Measurements from ENCODE around the gene GSAP.
A peak's percentile ranks its signal among the peaks of the same experiment; 100 is the strongest.
"Not testable (repeated sequence)": the region's sequence is repeated elsewhere in the genome, so short reads cannot be mapped to it uniquely, and the experiment has no call there.

GSAP gene

DNA sequence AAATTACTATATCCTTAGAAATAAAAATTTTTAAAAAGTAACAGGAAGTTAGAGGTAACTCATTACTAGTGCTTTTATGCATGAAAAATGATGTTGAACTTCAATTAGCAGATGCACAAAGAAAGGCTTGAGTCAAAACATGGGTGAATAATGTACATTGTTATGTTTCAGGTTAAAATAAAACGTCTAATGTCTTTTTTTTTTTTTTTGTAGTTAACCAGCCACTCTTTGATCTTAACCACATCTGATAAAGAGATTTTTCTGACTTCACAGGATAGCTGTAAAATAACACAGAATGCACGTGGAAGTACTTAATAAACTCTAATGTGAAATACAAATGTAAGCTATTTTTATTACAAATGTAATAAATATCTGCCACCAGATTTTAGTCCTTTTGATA is 61.7 kb downstream of the GSAP start:
- peak; percentile 93 for DNase-seq (ENCODE audit: low spot score)

DNA sequence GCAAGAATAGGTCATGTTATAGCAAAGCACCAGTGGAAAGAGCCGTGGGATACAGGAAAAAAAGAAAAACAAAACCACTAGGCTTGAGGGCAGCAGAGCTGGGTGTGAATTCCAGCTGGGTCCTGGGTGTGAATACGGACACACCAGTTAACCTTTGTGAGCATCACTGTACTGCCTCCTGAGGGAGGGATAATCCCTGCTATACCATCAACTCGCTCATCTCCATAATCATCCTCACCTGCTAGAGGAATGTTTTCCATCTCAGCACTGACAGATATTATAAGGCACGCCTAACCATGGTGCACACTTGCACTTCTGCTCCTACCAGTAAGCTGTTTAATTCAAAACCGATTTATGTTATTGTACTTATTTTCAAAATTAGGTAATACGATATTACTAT is 62.2 kb downstream of the GSAP start:
- DNase-seq (ENCODE audit: low spot score): peak; percentile 53

DNA sequence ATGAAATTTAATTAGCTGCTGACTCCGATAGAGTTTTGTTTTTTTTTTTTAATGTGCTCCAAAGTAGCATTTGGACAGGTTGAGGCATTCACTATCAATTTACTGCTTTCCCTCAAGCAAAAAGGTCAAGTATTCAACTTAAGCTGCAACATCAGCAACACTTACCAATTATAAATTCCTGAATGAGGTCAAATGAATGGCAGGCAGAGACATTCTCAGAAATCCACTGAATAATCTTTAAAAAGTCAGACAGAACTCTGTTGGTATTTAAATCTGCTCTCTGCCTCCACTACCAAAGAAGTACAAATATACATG is 62.8 kb downstream of the GSAP start:
- DNase-seq (ENCODE audit: low spot score): no peak

DNA sequence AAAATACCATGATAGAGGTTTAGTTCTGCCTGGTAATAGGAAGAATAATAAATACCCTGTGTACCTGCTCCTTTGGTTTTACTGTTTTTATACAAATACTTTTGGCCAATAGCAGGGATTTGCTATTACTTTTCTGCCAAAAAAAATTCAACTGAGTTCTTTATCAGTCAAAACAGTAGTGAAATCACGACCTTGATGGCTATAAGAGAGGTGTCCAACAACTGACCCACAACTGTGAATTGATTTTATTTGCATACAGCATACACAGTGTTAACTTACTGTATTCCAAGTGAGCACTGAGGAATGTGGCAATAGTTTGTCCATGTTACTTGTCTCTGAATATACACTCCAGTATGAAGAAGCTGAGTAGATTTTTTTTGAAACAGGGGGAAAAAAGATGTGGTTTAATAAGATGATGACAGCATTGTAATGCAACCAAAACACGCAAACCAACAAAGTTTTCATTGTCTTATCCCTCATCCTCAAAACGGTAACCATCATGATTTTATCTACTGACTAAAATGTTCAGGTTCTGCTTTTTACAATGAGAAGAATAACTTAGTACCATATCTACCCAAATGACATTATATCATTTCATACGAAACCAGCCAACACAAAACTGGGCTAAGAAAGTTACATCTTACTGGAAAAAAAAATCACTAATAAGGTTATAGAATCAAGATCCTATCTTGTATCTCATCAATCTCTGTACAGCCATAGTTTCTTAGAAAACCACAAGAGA is 63.3 kb downstream of the GSAP start:
- DNase-seq (ENCODE audit: low spot score): no peak

DNA sequence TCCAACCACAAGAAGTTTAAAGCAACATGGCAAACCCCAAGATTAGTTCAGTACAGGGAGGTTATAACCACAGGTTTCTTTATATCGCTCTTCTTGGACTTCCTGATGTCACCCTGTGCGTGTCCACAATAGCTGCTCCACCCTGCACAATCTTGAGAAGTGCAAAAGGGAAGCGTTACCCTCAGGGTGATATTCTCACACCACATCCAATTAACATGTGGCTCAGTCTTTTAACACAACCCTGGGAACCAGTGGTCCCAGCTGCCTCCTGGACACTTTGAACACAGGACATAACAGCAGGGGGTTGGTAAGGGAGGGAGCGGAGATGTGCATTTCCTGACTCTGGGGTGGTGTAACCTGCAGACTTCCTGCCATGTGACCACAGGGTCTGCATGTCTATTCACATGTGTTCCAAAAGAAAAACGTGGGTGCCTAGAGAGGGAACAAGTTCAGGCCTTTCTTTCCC is 64.6 kb downstream of the GSAP start:
- DNase-seq (ENCODE audit: low spot score): no peak

DNA sequence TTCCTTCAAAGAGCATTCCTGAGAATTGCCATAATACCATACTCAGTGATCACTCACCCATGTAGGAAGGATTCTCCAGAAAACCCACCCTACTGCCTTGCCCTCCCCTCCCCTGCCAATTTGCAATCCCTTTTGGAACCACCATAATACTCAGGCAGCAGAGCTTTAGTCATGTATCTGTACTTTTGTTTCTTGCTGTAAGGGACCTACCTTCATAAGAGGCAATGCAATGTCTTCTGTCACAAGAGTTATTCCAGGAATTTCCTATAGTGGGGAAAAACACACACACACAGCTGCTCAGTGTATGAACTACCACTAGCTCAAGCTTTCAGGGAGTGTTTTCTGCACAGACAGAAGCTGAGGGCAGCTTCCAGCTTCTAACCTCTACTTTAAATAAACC is 67.0 kb downstream of the GSAP start:
- no peak for DNase-seq (ENCODE audit: low spot score)

DNA sequence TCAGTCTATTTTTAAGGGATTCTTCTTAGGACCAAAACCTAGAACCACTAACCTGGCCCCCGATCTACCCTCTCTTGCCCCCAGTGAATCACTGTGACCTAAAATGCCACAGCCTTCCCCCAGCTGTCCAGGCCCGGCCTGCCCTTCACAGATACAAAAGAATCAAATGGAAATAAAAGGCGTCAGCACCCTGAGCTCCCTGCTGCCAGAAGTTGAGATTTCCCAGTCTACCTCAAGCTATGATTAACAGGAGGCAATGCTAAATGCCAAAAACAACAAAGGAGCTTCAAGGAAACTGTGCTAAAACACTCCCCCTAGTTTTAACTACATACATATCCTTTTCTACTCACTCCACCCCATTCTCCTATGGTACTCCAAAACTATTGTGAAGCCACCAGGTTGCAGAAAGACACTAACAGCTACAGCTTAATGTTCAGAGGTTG is 67.8 kb downstream of the GSAP start:
- DNase-seq (ENCODE audit: low spot score): no peak

DNA sequence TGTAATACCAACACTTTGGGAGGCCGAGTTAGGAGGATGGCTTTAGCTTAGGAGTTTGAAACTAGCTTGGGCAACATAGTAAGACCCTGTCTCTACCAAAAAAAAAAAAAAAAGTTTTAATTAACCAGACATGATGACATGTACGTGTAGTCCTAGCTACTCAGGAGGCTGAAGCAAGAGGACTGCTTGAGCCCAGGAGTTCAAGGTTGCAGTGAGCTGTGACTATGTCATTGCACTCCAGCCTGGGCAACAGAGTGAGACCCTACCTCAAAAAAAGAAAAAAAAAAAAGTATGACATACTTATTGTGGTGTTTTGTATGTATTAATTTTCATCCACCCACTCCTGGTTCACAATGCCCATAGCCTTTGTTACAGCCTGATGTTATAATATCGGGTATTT is 69.7 kb downstream of the GSAP start:
- no peak for DNase-seq (ENCODE audit: low spot score)

DNA sequence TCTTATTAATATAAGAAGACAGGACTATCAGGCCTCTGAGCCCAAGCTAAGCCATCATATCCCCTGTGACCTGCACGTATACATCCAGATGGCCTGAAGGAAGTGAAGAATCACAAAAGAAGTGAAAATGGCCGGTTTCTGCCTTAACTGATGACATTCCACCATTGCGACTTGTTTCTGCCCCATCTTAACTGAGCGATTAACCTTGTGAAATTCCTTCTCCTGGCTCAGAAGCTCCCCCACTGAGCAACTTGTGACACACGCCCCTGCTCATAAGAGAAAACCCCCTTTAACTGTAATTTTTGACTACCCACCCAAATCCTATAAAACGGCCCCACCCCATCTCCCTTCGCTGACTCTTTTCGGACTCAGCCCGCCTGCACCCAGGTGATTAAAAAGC is 70.7 kb downstream of the GSAP start:
- not testable (repeated sequence) for DNase-seq (ENCODE audit: low spot score)

DNA sequence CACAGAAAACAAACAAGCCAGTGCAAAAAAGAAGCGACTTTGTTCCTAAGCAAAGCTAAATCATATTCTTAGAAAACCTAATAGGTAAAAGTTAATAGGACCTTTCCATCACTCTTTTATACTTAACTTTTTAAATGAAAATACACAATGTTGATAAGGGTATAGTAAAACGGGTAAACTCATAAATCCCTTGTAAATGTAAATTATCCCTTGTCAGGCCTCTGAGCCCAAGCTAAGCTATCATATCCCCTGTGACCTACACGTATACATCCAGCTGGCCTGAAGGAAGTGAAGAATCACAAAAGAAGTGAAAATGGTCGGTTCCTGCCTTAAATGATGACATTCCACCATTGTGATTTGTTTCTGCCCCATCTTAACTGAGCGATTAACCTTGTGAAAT is 76.4 kb downstream of the GSAP start:
- no peak for DNase-seq (ENCODE audit: low spot score)

DNA sequence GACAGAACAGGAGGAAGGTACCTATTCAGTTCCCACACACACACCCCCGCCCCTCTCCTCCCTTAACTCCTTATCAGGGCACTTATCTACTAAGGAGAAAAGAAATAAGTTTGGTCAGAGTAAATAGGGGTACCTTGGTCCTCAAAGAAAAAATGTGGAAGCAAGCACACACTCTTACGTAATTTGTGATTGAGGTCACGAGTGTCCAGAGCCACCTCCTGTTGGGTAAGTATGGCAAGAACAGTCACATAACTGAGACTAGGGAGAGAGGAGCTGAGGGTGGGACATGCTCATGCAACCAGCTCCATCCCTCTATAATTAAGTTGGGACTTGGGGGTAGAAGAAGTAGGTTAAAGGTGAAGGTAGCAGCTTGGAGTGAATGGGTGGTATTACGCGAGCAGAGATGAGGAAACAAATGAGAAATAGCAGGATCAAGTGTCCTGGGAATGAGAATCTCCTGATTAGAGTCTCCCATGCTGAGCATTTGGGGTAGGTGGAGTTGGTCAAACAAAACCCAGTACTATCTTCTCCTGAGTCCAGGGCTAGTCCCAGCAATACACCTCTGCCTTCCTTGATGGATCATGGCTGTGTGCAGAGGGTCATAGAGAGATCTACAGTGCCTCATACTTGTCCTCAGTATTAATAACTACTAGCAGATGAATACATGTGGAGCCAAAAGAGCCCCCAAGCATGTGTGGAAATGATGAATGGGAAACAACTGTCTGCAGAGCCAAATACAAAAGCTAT is 77.1 kb downstream of the GSAP start:
- no peak for DNase-seq (ENCODE audit: low spot score)

DNA sequence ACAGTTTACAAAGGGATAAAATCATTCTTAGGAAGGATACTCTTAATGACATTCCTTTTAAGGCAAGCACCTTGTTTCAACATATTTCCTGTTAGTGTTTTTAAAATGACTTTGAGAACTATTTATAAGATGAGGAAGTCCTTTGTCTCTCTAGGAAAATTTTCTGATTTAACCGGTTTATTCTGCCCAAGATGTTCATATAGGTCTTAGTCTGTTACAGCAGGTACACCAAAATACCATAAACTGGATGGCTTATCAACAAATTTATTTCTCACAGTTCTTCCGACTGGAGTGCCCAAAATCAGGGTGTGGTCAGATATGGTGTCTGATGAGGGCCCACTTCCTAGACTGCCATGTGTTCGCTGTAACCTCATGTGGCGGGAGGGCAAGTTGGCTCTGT is 77.9 kb downstream of the GSAP start:
- DNase-seq (ENCODE audit: low spot score): no peak

DNA sequence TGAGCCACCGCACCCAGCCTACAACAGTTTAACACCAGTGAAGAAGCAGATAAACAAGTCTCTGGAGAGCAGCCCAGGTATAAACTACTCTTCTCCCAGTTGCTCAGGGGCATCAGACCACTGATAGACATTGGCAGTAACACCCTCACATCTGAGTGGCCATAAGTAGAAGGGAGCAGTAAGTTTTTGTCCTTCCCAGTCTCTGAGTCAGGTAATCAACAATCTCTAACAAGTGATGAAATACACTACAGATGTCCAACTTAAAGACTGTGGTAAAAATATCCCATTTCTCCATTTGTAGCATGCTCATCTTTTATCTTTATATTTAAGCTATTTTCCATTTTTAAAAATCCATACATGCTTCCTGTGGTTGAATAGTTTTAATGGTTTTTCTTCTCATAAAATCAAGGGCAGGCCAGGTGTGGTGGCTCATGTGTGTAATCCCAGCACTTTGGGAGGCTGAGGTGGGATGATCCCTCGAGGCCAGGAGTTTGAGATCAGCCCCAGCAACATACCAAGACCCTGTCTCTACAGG is 78.6 kb downstream of the GSAP start:
- no peak for DNase-seq (ENCODE audit: low spot score)

DNA sequence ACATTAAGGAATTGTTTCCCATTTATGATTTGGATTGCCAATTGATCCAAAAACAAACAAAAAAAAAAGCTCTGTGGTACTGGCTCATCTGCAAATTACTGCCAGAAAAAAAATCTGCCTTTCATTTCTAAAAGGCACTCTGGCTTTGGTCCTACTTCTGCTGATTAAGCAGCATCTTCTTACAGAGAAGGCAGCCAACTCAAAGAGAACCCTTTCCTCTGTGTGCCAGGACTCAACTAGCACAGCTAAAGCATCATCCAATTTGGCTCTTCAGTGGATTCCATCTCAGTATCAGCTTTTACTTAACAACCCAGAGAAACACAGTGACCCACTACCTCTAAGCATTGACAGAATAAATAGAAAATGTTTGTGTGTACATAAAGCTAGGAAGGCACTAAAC is 80.6 kb downstream of the GSAP start:
- no peak for DNase-seq (ENCODE audit: low spot score)

DNA sequence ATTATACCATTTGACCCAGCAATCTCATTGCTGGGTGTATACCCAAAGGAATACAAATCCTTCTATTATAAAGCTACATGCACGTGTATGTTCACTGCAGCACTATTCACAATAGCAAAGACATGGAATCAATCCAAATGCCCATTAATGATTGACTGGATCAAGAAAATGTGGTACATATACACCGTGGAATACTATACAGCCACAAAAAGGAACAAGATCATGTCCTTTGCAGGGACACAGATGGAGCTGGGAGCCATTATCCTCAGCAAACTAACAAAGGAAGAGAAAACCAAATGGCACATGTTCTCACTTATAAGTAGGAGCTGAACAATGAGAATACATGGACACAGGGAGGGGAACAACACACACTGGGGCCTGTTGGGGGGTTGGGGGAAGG is 82.1 kb downstream of the GSAP start:
- DNase-seq (ENCODE audit: low spot score): not testable (repeated sequence)

DNA sequence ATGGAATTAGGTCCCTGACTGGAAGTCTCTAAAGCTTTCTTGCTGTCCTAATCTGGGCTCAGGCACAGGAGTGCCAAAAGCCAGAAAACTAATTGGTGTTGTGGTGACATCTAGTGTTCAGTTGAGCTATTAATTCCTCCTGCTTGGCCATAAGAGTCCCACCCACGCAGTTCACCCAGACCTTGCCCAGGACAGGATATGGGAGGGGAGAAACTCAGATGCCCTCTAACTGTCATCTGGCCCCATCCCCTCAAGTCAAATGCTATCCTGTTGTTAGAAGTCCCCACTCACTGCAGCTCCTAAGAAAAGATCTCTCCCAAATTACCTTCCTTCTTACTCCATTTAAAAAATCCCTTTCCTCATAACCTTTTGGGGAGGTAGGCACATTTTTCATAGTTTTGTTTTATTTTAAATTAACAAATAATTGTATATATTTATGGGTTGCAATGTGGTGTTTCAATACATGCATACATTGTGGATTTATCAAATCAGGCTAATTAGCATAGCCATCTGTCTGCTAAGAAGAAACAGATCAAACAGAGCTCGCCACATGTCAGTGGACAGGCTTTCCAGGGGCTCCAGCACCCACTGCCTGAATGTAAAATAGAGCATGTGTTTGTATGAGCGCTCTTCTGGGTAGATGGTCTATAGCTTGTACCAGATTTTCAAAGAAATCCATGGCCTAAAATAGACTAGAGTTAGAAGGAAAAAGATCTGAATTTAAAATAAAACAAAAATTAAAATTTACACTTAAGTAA is 84.0 kb downstream of the GSAP start:
- peak; percentile 97 for DNase-seq (ENCODE audit: low spot score)

DNA sequence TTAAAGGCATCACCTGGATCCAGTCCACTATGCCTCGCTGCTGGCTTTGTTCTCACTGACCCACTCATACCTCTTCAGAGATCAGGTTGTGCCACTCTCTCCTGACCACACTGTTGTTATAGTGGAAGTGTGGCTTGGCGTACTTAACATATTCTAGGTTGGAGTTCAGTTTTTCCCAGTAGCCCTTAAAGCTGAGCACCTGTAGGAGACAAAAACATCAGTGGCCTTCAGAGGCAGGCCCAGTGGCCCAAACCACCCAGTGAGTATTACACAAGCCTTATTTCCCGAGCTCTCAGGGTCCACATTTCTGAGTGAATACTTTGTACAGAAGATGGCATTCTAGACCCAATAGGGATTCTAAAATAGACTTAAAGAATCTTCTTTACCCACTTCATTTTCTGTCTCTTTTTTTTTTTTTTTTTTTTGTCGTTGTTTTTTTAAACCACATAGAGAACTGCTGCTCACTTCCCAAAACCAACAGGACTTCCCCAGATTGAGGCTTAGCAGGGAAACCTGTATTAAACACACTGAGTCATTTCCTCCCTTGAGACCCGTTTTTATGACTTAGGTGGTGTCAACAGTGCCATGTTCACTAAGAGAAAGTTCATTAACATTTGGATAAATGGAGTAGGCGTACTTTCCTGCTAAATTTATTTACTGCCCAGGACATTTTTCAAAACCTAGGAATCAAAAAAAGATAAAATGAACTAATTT is 85.8 kb downstream of the GSAP start:
- no peak for DNase-seq (ENCODE audit: low spot score)

DNA sequence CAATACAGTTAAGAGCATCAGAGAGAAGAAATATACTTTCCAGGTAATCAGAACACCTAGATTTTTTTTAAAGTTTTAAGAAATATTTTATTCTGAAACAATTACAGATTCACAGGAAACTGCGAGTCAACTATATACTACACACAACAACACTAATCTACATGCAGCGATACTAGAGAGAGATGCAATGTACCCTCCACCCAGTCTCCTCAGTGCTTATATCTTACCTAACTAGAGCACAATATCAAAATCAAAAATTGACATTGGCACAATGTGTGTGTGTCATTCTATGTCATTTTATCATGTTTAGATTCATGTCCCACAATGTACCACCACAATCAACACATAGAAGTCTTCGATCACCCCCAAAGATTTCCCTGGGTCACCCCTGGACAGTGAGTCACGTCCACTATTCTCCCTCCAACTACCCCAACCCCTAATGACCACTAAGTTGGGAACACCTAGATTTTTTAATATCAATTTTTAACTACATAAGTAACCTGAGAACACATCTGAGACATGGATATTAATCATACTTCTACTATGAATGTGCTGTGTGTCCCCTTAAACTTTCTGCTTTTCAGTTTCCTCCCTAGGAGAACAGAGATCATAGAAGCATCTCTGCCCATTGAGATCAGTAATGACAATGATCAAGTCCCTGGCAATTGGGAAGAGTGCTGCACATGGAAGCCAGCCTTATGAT is 86.5 kb downstream of the GSAP start:
- no peak for DNase-seq (ENCODE audit: low spot score)

DNA sequence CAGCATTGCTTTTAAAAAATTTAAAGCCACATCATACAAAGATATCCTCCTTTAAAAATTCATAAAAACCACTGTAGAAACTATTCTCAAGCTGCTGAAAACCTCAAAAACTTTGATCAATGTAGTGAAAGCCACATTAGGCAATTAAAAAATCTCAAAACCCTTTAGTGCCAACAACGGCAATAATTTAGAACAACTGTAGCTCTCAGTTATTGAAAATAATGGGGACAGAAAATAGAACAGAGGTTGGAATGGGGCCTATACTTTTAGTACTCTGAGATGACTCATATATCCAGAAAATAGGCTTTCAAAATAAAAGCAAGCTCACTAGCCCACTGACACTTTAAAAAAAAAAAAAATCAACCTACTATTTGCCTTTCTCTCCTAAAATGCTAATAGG is 87.5 kb downstream of the GSAP start:
- peak; percentile 50 for DNase-seq (ENCODE audit: low spot score)

DNA sequence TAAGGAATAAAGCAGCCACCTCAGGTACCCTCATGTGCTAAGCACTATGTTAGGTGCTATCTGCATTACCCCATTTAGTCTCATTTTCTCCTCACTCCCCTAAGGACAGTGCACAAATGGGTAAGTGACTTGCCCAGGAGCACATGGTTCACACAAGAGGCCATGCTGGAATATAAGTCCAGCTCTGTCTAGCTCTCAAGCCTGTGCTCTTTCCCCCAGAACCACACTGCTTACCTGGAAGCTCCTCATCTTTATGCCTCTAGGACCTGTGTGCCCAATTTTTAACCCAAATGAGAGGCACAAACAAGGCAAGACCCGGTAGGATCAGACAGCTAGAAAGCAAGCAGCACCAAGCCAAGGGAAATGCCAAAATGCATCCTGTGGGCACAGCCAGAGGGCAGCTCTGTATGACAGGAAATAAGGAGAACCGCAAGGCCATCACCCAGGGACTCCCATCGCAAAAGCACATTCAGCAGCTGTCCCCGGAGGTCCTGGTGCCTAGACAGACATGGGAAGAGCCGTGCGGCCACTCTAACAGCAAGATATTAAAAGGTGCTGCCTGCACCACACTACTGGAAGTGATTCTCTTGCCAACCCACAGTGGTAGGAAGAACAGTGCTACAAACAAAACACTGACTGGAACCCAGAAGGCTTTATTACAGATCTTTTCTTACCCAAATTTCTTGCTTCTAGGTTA is 88.1 kb downstream of the GSAP start:
- DNase-seq (ENCODE audit: low spot score): peak; percentile 46
